GM10266 (cell line): ENCODE measurements around the gene GTF2E1.

Experiments
- DNase-seq: peaks from one replicate; pipeline ENCODE4 v3.0.0; 2012; ENCODE audit errors: extremely low spot score
- CTCF ChIP-seq: IDR thresholded peaks from 2 replicates; pipeline ENCODE4 v1.5.1; 2012; ENCODE audit warnings: mild to moderate bottlenecking, low read depth; ENCODE audit not compliant: control insufficient read depth, insufficient read depth; ENCODE audit errors: missing control alignments

Gene GTF2E1

DNA sequence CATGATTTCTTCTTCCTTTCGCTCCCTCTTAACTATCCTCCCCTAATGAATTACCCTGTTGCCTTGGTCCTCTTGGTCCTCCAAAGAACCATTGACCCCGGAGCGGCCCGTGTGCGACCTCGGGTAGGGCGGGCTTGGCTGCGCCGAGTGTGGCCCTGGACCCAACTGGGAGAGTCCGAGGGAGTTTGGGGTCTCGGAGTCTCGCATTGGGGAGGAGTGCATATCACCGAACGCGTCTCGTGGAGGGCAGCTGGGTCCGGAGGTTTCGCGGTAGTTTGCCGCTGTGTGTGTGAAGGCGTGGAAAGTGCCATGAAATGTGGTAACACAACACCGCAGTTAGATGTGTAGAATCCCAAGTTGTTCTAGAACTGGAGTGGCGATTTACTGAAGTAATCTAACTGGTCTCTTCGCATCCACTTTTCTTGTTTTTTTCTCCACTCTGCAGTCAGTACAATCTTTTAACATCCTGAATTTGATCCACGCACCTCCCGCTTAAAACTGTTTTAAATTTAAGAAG lies 363 bp downstream of the GTF2E1 start:
- TF ChIP-seq CTCF: no peak
- DNase-seq: peak; percentile 10

DNA sequence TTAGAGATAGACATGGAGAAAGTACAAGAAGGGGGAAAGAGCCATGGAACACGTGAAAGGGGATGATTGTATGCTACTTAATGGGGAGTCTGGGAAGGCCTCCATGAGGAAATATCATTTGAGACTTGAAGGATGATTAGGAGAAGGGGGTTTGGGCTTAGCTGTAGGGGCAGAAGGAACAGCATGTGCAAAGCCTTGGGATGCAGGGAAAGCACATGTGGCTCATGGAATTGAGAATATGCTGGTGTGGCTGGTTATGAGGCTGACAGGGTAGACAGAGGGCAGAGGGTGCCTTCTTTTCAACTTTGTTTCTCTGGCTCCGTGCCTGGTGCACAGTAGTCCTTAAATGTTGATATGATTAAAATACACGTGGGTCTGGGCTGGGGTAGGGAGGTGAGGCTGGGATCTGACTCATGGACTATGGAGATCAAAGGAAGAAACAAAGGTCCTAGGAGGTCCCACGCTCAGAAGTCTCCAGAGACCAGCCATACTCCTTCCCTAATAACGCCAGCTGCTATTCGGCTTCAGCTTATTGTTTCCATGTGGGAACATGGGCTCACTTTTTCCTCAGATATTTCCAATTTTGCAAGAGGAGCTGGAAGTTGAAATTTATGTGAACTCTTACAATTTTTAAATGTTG lies 1.1 kb downstream of the GTF2E1 start:
- DNase-seq: no peak
- no peak for TF ChIP-seq CTCF

- no peak for TF ChIP-seq CTCF
- no peak for DNase-seq
These were observed 2.9 kb downstream of the GTF2E1 start for GRCh38 chr3:120745466-120745865.

DNA sequence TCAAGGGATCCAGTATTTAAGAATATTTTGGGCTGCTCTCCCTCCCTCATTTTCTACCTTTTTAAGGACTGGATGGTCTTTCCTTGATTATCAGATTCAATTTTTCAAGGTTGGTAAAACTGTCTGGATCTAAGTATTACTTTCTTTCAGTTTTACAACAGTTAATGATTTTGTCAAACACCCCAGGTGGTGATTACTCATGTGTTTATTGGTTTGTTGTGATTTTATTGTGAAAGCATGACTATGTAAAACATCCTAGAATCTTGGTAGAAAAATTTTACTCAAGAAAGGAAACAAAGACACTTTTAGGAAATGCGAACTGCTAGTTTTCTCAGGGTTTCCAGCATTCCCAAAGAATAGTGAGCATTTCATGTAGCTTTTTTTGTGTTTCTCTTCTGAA lies 7.3 kb downstream of the GTF2E1 start:
- no peak for TF ChIP-seq CTCF
- DNase-seq: no peak

- DNase-seq: no peak
- TF ChIP-seq CTCF: no peak
These were observed 9.7 kb downstream of the GTF2E1 start for GRCh38 chr3:120752230-120752629.

- DNase-seq: no peak
- TF ChIP-seq CTCF: no peak
These were observed 10.3 kb downstream of the GTF2E1 start for GRCh38 chr3:120752865-120753264.

DNA sequence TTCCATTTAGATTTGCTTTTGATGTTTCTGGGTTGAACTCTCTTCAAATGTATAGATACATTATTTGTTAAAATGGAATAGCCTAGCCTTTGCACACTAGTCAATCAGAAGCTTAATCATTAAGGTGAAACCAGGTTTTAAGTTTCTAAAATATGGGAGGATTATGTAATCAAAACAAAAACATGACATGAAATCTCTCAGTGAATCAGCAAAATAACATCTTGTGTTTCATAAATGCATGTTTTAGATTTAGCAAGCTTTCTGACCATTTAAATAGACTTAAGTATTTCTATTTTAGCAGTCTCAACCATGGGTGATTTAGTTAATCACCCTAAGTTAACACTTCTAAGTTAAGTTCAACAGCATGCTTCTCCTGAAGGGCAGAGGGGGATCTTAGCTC lies 11.3 kb downstream of the GTF2E1 start:
- DNase-seq: no peak
- no peak for TF ChIP-seq CTCF
